ENCODE results near the gene SYTL3. TPM values are rescaled to one million over a fixed set of nuclear protein-coding genes. Genes with fewer than 3 reads are reported as not detected.
"Not testable (repeated sequence)": the region's sequence is repeated elsewhere in the genome, so short reads cannot be mapped to it uniquely, and the experiment has no call there.

The SYTL3 gene
- total RNA-seq, 3 donors from 2014 or later (not counting 1 experiment from before 2014, with no cell fraction given): 84.1 to 143 (median 89.0) TPM

- TF ChIP-seq CTCF (IDR thresholded peaks at IDR 0.05): no peak
- no peaks in the 10 kb centered on the region for H3K9me3 Mint-ChIP-seq
- H3K27ac ChIP-seq (ENCODE audit: low read length): no peak overlapping the region
- H3K27me3 ChIP-seq (ENCODE audit: control insufficient read depth, insufficient read depth, low read length): no peaks in the 10 kb centered on the region
- intact Hi-C loops (cut with micrococcal nuclease): no loop called here
- peak overlapping the region; percentile 63 to 67 for H3K27ac Mint-ChIP-seq
- peaks cover 0 to 19% of the 10 kb centered on the region in 2 donors for H3K4me1 Mint-ChIP-seq
- H3K4me3 ChIP-seq (ENCODE audit: low read length): no peak overlapping the region
- 97% methylated on average over 3 of the region's 3 CpGs for WGBS (ENCODE audit: insufficient coverage)
- DNase-seq: no peak
- H3K27me3 Mint-ChIP-seq (ENCODE audit: low read depth in 2 of 2): no peaks in the 10 kb centered on the region
- H3K36me3 Mint-ChIP-seq: peaks cover 14% of the 10 kb centered on the region
- H3K36me3 ChIP-seq (ENCODE audit: control insufficient read depth, insufficient read depth, low read length): peaks cover 74% of the 10 kb centered on the region
- H3K4me1 ChIP-seq (ENCODE audit: control insufficient read depth, insufficient read depth, low read length): no peaks in the 10 kb centered on the region
- H3K9me3 ChIP-seq (ENCODE audit: control insufficient read depth, insufficient read depth, low read length): no peaks in the 10 kb centered on the region
- ATAC-seq: no peak
- H3K4me3 Mint-ChIP-seq: no peak overlapping the region
Measured at GRCh38 chr6:158611039-158611438, 38.8 kb upstream of the SYTL3 start.

- DNase-seq (no peak), ATAC-seq (no peak)
- Histone ChIP-seq H3K27ac (ENCODE audit: low read length) (no peak overlapping the region), H3K4me3 (ENCODE audit: low read length) (no peak overlapping the region), H3K27me3 (ENCODE audit: control insufficient read depth, insufficient read depth, low read length) (no peaks in the 10 kb centered on the region), H3K9me3 (ENCODE audit: control insufficient read depth, insufficient read depth, low read length) (no peaks in the 10 kb centered on the region), H3K4me1 (ENCODE audit: control insufficient read depth, insufficient read depth, low read length) (no peaks in the 10 kb centered on the region), H3K36me3 (ENCODE audit: control insufficient read depth, insufficient read depth, low read length) (peaks cover 67% of the 10 kb centered on the region)
- WGBS (ENCODE audit: insufficient coverage): 95% methylated on average over 13 of the region's 14 CpGs
- Mint-ChIP-seq H3K36me3 (peaks cover 14% of the 10 kb centered on the region), H3K4me1 (peaks cover 5 to 26% of the 10 kb centered on the region in 2 donors), H3K27ac (peak overlapping the region; percentile 63 to 67), H3K27me3 (ENCODE audit: low read depth in 2 of 2) (no peaks in the 10 kb centered on the region), H3K9me3 (no peaks in the 10 kb centered on the region), H3K4me3 (no peak overlapping the region)
- intact Hi-C loops (cut with micrococcal nuclease): no loop called here
- no peak for TF ChIP-seq CTCF (IDR thresholded peaks at IDR 0.05)
Measured at GRCh38 chr6:158611541-158612370, 38.1 kb upstream of the SYTL3 start.

- WGBS (ENCODE audit: insufficient coverage): 100% methylated on average over 3 of the region's 3 CpGs
- H3K27ac ChIP-seq (ENCODE audit: low read length); H3K9me3 ChIP-seq (ENCODE audit: control insufficient read depth, insufficient read depth, low read length); H3K4me3 ChIP-seq (ENCODE audit: low read length); H3K27me3 Mint-ChIP-seq (ENCODE audit: low read depth in 2 of 2); intact Hi-C loops (cut with micrococcal nuclease); H3K27me3 ChIP-seq (ENCODE audit: control insufficient read depth, insufficient read depth, low read length); H3K4me3 Mint-ChIP-seq; H3K4me1 ChIP-seq (ENCODE audit: control insufficient read depth, insufficient read depth, low read length); DNase-seq; H3K9me3 Mint-ChIP-seq; ATAC-seq: not testable (repeated sequence)
- Mint-ChIP-seq H3K36me3 (peaks cover 14% of the 10 kb centered on the region), H3K4me1 (peaks cover 30 to 44% of the 10 kb centered on the region in 2 donors), H3K27ac (peak overlapping the region; percentile 62 to 68)
- H3K36me3 ChIP-seq (ENCODE audit: control insufficient read depth, insufficient read depth, low read length): peaks cover 43% of the 10 kb centered on the region
Measured at GRCh38 chr6:158614606-158615005, 35.2 kb upstream of the SYTL3 start.

GRCh38 chr6:158618289-158618688 lies 31.6 kb upstream of the SYTL3 start:
- Mint-ChIP-seq H3K4me1 (peaks cover 30 to 41% of the 10 kb centered on the region in 2 donors), H3K27ac (peak overlapping the region; percentile 67 to 68), H3K36me3 (peaks cover 14% of the 10 kb centered on the region)
- H3K27me3 Mint-ChIP-seq (ENCODE audit: low read depth in 2 of 2); H3K9me3 ChIP-seq (ENCODE audit: control insufficient read depth, insufficient read depth, low read length); intact Hi-C loops (cut with micrococcal nuclease); H3K9me3 Mint-ChIP-seq; H3K4me3 Mint-ChIP-seq; H3K27ac ChIP-seq (ENCODE audit: low read length); H3K27me3 ChIP-seq (ENCODE audit: control insufficient read depth, insufficient read depth, low read length); H3K4me1 ChIP-seq (ENCODE audit: control insufficient read depth, insufficient read depth, low read length); H3K4me3 ChIP-seq (ENCODE audit: low read length); DNase-seq; ATAC-seq: not testable (repeated sequence)
- 95% methylated on average over 2 of the region's 3 CpGs for WGBS (ENCODE audit: insufficient coverage)
- H3K36me3 ChIP-seq (ENCODE audit: control insufficient read depth, insufficient read depth, low read length): peaks cover 43% of the 10 kb centered on the region
